Neural crest cell (in vitro differentiated cells): ENCODE data around the gene SIRT3. TPM values are rescaled to one million over a fixed set of nuclear protein-coding genes. Genes with fewer than 3 reads are reported as not detected.
A peak's percentile ranks its signal among the peaks of the same experiment; 100 is the strongest.
"Not testable (repeated sequence)": the region's sequence is repeated elsewhere in the genome, so short reads cannot be mapped to it uniquely, and the experiment has no call there.

ENCODE experiments used
- DNase-seq: peaks from one replicate; pipeline ENCODE4 v3.0.0; 2021; ENCODE audit warnings: low read depth, mixed read lengths, low spot score
- H3K27ac Mint-ChIP-seq: one replicate; pipeline ENCODE4 v1.8.0; 2021; ENCODE audit warnings: mild to moderate bottlenecking, mixed read lengths; ENCODE audit not compliant: unreplicated experiment
- H3K27me3 Mint-ChIP-seq: 2 replicates; pipeline ENCODE4 v1.8.0; 2021; ENCODE audit warnings: low read depth, mild to moderate bottlenecking, mixed read lengths
- H3K36me3 Mint-ChIP-seq: 2 replicates; pipeline ENCODE4 v1.8.0; 2021; ENCODE audit warnings: low read depth, mild to moderate bottlenecking, mixed read lengths
- H3K4me1 Mint-ChIP-seq: 2 replicates; pipeline ENCODE4 v1.8.0; 2021; ENCODE audit warnings: mixed read lengths
- H3K4me3 Mint-ChIP-seq: one replicate; pipeline ENCODE4 v1.8.0; 2021; ENCODE audit warnings: mild to moderate bottlenecking, mixed read lengths
- H3K9me3 Mint-ChIP-seq: 2 replicates; pipeline ENCODE4 v1.8.0; 2021; ENCODE audit warnings: mixed read lengths
- total RNA-seq: library from RNA; stranded (reverse); gene quantifications from 2 replicates; pipeline ENCODE4 v1.2.1, GENCODE V29; 2021
- TF ChIP-seq, protein P1 (sequence below): fragments of 200-600 bp; sonication (generic); conservative IDR thresholded peaks from 2 replicates; pipeline ENCODE4 v1.5.0; 2021; ENCODE audit warnings: antibody characterized with exemption, mild to moderate bottlenecking

Gene SIRT3
- total RNA-seq, 1 donor from 2014 or later = 24.0 TPM

DNA sequence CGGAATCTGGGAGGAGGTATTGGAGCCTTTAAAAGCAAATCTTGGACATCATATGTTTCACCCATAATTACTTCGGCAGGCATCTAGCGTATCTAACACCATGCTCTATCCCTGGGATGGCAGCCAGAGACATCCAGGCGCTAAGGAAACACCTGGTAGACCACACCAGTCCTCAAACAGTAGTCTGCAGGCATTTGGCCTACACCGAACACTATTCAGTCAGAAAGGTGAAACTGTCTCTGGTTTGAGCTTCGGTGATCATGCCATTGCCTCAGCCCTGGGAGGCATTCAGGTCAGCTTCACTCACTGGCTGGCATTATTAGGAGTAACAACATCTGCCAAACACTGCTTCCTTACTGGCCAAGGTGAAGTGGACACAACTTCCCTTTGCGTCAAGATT, 11.7 kb downstream of the SIRT3 start:
- no peaks in the 10 kb centered on the region for H3K27me3 Mint-ChIP-seq
- no peaks in the 10 kb centered on the region for H3K9me3 Mint-ChIP-seq
- H3K4me1 Mint-ChIP-seq = no peaks in the 10 kb centered on the region
- no peaks in the 10 kb centered on the region for H3K36me3 Mint-ChIP-seq
- TF ChIP-seq, protein P1, sequence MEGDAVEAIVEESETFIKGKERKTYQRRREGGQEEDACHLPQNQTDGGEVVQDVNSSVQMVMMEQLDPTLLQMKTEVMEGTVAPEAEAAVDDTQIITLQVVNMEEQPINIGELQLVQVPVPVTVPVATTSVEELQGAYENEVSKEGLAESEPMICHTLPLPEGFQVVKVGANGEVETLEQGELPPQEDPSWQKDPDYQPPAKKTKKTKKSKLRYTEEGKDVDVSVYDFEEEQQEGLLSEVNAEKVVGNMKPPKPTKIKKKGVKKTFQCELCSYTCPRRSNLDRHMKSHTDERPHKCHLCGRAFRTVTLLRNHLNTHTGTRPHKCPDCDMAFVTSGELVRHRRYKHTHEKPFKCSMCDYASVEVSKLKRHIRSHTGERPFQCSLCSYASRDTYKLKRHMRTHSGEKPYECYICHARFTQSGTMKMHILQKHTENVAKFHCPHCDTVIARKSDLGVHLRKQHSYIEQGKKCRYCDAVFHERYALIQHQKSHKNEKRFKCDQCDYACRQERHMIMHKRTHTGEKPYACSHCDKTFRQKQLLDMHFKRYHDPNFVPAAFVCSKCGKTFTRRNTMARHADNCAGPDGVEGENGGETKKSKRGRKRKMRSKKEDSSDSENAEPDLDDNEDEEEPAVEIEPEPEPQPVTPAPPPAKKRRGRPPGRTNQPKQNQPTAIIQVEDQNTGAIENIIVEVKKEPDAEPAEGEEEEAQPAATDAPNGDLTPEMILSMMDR = no peak
- H3K4me3 Mint-ChIP-seq = no peak overlapping the region
- no peak for DNase-seq
- peak overlapping the region; percentile 43 for H3K27ac Mint-ChIP-seq

GRCh38 chr11:223884-224283, 12.3 kb downstream of the SIRT3 start:
- no peaks in the 10 kb centered on the region for H3K9me3 Mint-ChIP-seq
- H3K4me3 Mint-ChIP-seq = no peak overlapping the region
- TF ChIP-seq, protein P1 = no peak
- H3K27me3 Mint-ChIP-seq = no peaks in the 10 kb centered on the region
- no peak overlapping the region for H3K27ac Mint-ChIP-seq
- no peaks in the 10 kb centered on the region for H3K36me3 Mint-ChIP-seq
- no peaks in the 10 kb centered on the region for H3K4me1 Mint-ChIP-seq
- no peak for DNase-seq

- Mint-ChIP-seq H3K27ac (peak overlapping the region; percentile 87), H3K9me3 (no peaks in the 10 kb centered on the region), H3K4me3 (no peak overlapping the region), H3K4me1 (no peaks in the 10 kb centered on the region), H3K36me3 (no peaks in the 10 kb centered on the region), H3K27me3 (no peaks in the 10 kb centered on the region)
- DNase-seq = no peak
- TF ChIP-seq, protein P1 = no peak
Measured at GRCh38 chr11:223026-223789, 12.9 kb downstream of the SIRT3 start.

- no peak overlapping the region for H3K4me3 Mint-ChIP-seq
- TF ChIP-seq, protein P1 = no peak
- DNase-seq = no peak
- no peaks in the 10 kb centered on the region for H3K36me3 Mint-ChIP-seq
- H3K27ac Mint-ChIP-seq = peak overlapping the region; percentile 92
- no peaks in the 10 kb centered on the region for H3K9me3 Mint-ChIP-seq
- H3K4me1 Mint-ChIP-seq = no peaks in the 10 kb centered on the region
- no peaks in the 10 kb centered on the region for H3K27me3 Mint-ChIP-seq
Measured at GRCh38 chr11:221998-222789, 13.9 kb downstream of the SIRT3 start.

DNA sequence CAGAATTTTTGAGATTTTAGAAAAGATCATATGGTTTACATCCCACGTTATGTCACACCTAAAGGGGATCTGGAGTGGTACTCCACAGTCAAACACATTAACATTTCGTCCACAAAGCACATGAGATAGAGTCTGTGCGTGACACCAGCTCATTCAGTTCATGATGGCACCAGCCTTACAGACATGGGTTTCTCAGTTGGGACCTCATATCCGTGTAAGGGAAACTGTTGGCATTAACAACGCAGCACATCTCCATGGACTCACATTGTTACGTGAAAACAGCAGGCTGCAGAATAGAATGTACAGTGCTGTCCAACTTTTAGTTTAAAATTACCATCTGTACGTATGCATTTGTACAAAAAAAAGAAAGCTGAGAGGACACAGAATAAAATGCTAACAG, 14.6 kb downstream of the SIRT3 start:
- H3K36me3 Mint-ChIP-seq = no peaks in the 10 kb centered on the region
- no peaks in the 10 kb centered on the region for H3K4me1 Mint-ChIP-seq
- H3K4me3 Mint-ChIP-seq = no peak overlapping the region
- no peaks in the 10 kb centered on the region for H3K9me3 Mint-ChIP-seq
- DNase-seq = no peak
- TF ChIP-seq, protein P1 = no peak
- H3K27me3 Mint-ChIP-seq = no peaks in the 10 kb centered on the region
- no peak overlapping the region for H3K27ac Mint-ChIP-seq

DNA sequence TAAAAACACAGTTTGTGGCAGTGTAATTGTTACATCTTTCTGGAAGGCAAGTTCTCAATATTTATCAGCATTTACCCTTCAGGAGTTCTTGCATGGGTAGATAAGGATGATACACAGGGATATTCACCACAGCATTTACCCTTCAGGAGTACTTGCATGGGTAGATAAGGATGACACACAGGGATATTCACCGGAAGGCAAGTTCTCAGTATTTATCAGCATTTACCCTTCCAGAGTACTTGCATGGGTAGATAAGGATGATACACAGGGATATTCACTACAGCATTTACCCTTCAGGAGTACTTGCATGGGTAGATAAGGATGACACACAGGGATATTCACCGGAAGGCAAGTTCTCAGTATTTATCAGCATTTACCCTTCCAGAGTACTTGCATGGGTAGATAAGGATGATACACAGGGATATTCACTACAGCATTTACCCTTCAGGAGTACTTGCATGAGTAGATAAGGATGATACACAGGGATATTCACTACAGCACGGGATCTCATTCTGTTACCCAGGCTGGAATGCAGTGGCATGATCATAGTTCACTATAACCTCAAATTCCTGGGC, 15.4 kb downstream of the SIRT3 start:
- H3K9me3 Mint-ChIP-seq, H3K36me3 Mint-ChIP-seq, H3K27me3 Mint-ChIP-seq, H3K27ac Mint-ChIP-seq, H3K4me3 Mint-ChIP-seq, DNase-seq, H3K4me1 Mint-ChIP-seq: not testable (repeated sequence)
